IMR-90 (cell line): ENCODE measurements around the gene TNKS2. TPM values are rescaled to one million over a fixed set of nuclear protein-coding genes. Genes with fewer than 3 reads are reported as not detected.

Experiments used
- ATAC-seq: fragments of 200-7000 bp; cut with Tn5 transposase; 2 replicates; pipeline ENCODE4 v1.9.1; 2020; ENCODE audit warnings: low read depth, mild to moderate bottlenecking, moderate library complexity
- BruUV-seq: library from RNA; stranded (reverse); fragments of 400-500 nt; replicated peaks from 2 replicates; lab custom pipeline; 2021; lab: Mats Ljungman, UMichigan
- CTCF ChIA-PET: fragments of 300-600 bp; formaldehyde crosslinking; extraction: SDS; loops from one replicate; lab custom pipeline; 2021; ENCODE audit warnings: antibody characterized with exemption; lab: Yijun Ruan, JAX
- POLR2A ChIA-PET: fragments of 300-600 bp; sonication (Branson Sonifier 250); formaldehyde crosslinking; loops from one replicate; lab custom pipeline; 2022; ENCODE audit warnings: antibody characterized with exemption; ENCODE audit not compliant: unreplicated experiment; lab: Charles Lee
- DNase-seq: peaks from one replicate; pipeline ENCODE4 v3.0.0; 2013
- H2AFZ ChIP-seq: replicated peaks from 2 replicates; pipeline ENCODE3; 2013; ENCODE audit warnings: low read length, mild to moderate bottlenecking; ENCODE audit not compliant: poor library complexity
- H2AK5ac ChIP-seq: 2 replicates; pipeline ENCODE4 v1.6.1; 2013; ENCODE audit warnings: low read depth, low read length, inconsistent platforms
- H2AK9ac ChIP-seq: replicated peaks from 2 replicates; pipeline ENCODE3; 2013; ENCODE audit warnings: mild to moderate bottlenecking, low read depth, low read length, moderate library complexity; ENCODE audit not compliant: poor library complexity
- H2BK120ac ChIP-seq: 2 replicates; pipeline ENCODE4 v1.6.1; 2013; ENCODE audit warnings: low read depth, low read length, inconsistent platforms
- H2BK15ac ChIP-seq: 3 replicates; pipeline ENCODE4 v1.6.1; 2013; ENCODE audit warnings: low read depth, low read length, inconsistent platforms
- H2BK20ac ChIP-seq: 2 replicates; pipeline ENCODE4 v1.6.1; 2013; ENCODE audit warnings: low read depth, mild to moderate bottlenecking, inconsistent platforms, low read length, moderate library complexity
- H2BK5ac ChIP-seq: 2 replicates; pipeline ENCODE4 v1.6.1; 2013; ENCODE audit warnings: mild to moderate bottlenecking, low read depth, low read length, inconsistent platforms; ENCODE audit not compliant: poor library complexity, severe bottlenecking
- H3K14ac ChIP-seq: replicated peaks from 2 replicates; pipeline ENCODE4 v1.6.1; 2013; ENCODE audit warnings: low read depth, low read length, inconsistent platforms
- H3K18ac ChIP-seq: 2 replicates; pipeline ENCODE4 v1.6.1; 2013; ENCODE audit warnings: low read depth, low read length, control low read depth
- H3K23ac ChIP-seq: 2 replicates; pipeline ENCODE4 v1.6.1; 2013; ENCODE audit warnings: low read depth, low read length, inconsistent platforms
- H3K27ac ChIP-seq: 2 replicates; pipeline ENCODE4 v1.5.1; 2013; ENCODE audit warnings: mild to moderate bottlenecking, control low read depth, low read length; ENCODE audit not compliant: insufficient read depth
- H3K27me3 ChIP-seq: 2 replicates; pipeline ENCODE4 v1.6.1; 2013; ENCODE audit warnings: low read length; ENCODE audit not compliant: control insufficient read depth, insufficient read depth
- H3K36me3 ChIP-seq: 2 replicates; pipeline ENCODE4 v1.6.1; 2013; ENCODE audit warnings: low read length, mixed read lengths; ENCODE audit not compliant: control insufficient read depth, insufficient read depth
- H3K4ac ChIP-seq: 2 replicates; pipeline ENCODE4 v1.6.1; 2013; ENCODE audit warnings: low read depth, low read length, inconsistent platforms
- H3K4me1 ChIP-seq: 2 replicates; pipeline ENCODE4 v1.6.1; 2013; ENCODE audit warnings: low read length, mixed read lengths; ENCODE audit not compliant: control insufficient read depth, insufficient read depth
- H3K4me2 ChIP-seq: 2 replicates; pipeline ENCODE4 v1.6.1; 2013; ENCODE audit warnings: low read depth, mild to moderate bottlenecking, control low read depth, low read length, moderate library complexity
- H3K4me3 ChIP-seq: 2 replicates; pipeline ENCODE4 v1.5.1; 2013; ENCODE audit warnings: low read depth, mild to moderate bottlenecking, control low read depth, low read length, moderate library complexity; ENCODE audit not compliant: insufficient read depth
- H3K56ac ChIP-seq: 2 replicates; pipeline ENCODE4 v1.6.1; 2013; ENCODE audit warnings: low read length, inconsistent platforms; ENCODE audit not compliant: insufficient read depth; ENCODE audit errors: extremely low read depth
- H3K79me1 ChIP-seq, 2 experiments: 2 replicates each; pipeline ENCODE4 v1.6.1; 2013; ENCODE audit warnings: low read length in 2 of 2, inconsistent platforms in 1 of 2, low read depth in 1 of 2
- H3K9ac ChIP-seq: 2 replicates; pipeline ENCODE4 v1.6.1; 2013; ENCODE audit warnings: low read depth, low read length, control low read depth
- H3K9me1 ChIP-seq: 2 replicates; pipeline ENCODE4 v1.6.1; 2013; ENCODE audit warnings: low read length, inconsistent platforms; ENCODE audit not compliant: insufficient read depth
- H3K9me3 ChIP-seq: 2 replicates; pipeline ENCODE4 v1.6.1; 2013; ENCODE audit warnings: low read length; ENCODE audit not compliant: control insufficient read depth, insufficient read depth
- H4K20me1 ChIP-seq: 2 replicates; pipeline ENCODE4 v1.6.1; 2013; ENCODE audit warnings: low read length, inconsistent platforms; ENCODE audit not compliant: insufficient read depth
- H4K5ac ChIP-seq: 2 replicates; pipeline ENCODE4 v1.6.1; 2013; ENCODE audit warnings: mild to moderate bottlenecking, low read depth, low read length, control low read depth
- H4K8ac ChIP-seq, 2 experiments: 2 replicates each; pipeline ENCODE4 v1.6.1; 2013; ENCODE audit warnings: low read depth in 2 of 2, low read length in 2 of 2, control low read depth in 1 of 2, inconsistent platforms in 1 of 2
- H4K91ac ChIP-seq: 2 replicates; pipeline ENCODE4 v1.6.1; 2013; ENCODE audit warnings: low read depth, low read length, inconsistent platforms; ENCODE audit not compliant: insufficient read depth
- BHLHE40 ChIP-seq: fragments of 150-350 bp; IDR thresholded peaks from 2 replicates; pipeline ENCODE4 v1.6.1; 2016; ENCODE audit warnings: mild to moderate bottlenecking, low read depth, low read length
- CEBPB ChIP-seq: IDR thresholded peaks from 2 replicates; pipeline ENCODE4 v1.6.1; 2012; ENCODE audit warnings: low read depth, low read length, improper control_type of control experiment
- CHD1 ChIP-seq: IDR thresholded peaks from 2 replicates; pipeline ENCODE4 v1.6.1; 2012; ENCODE audit warnings: low read depth, low read length, improper control_type of control experiment
- CTCF ChIP-seq: conservative IDR thresholded peaks from 2 replicates; pipeline ENCODE4 v1.5.1; 2012; ENCODE audit warnings: mild to moderate bottlenecking, low read depth, low read length, improper control_type of control experiment
- FOS ChIP-seq: fragments of 150-350 bp; IDR thresholded peaks from 2 replicates; pipeline ENCODE4 v1.6.1; 2016; ENCODE audit warnings: low read depth, low read length
- MAFK ChIP-seq: IDR thresholded peaks from 2 replicates; pipeline ENCODE4 v1.6.1; 2012; ENCODE audit warnings: low read depth, low read length, improper control_type of control experiment
- MAZ ChIP-seq: IDR thresholded peaks from 2 replicates; pipeline ENCODE4 v1.6.1; 2012; ENCODE audit warnings: low read depth, mild to moderate bottlenecking, low read length, improper control_type of control experiment, moderate library complexity, borderline replicate concordance
- MXI1 ChIP-seq: IDR thresholded peaks from 2 replicates; pipeline ENCODE4 v1.6.1; 2012; ENCODE audit warnings: low read depth, mild to moderate bottlenecking, low read length, moderate library complexity, borderline replicate concordance
- NFE2L2 ChIP-seq: fragments of 150-350 bp; IDR thresholded peaks from 2 replicates; pipeline ENCODE4 v1.6.1; 2016; ENCODE audit warnings: low read depth, mild to moderate bottlenecking, low read length
- RAD21 ChIP-seq: IDR thresholded peaks from 2 replicates; pipeline ENCODE4 v1.6.1; 2012; ENCODE audit warnings: low read length, improper control_type of control experiment
- SMC3 ChIP-seq: fragments of 150-350 bp; IDR thresholded peaks from 2 replicates; pipeline ENCODE4 v1.6.1; 2016; ENCODE audit warnings: low read depth, mild to moderate bottlenecking, antibody characterized with exemption, low read length, moderate library complexity
- WGBS, 2 experiments: methylation state at CpG; one replicate each; pipeline versions ENCODE4 v1.1.5 to v1.1.7; 2013; ENCODE audit warnings: missing lambda C conversion rate in 2 of 2; ENCODE audit not compliant: insufficient read length in 1 of 2; ENCODE audit errors: extremely low coverage in 2 of 2; 5-methylcytosine and 5-hydroxymethylcytosine counted together
- dilution Hi-C: fragments of 300-500 bp; cut with HindIII; formaldehyde crosslinking; loops from one replicate; pipeline ENCODE4 v1.14.3; 2018; ENCODE audit warnings: low sequenced_read_pairs; ENCODE audit not compliant: unreplicated experiment
- in situ Hi-C: fragments of 300-500 bp; cut with MboI; formaldehyde crosslinking; loops from 3 replicates; pipeline ENCODE4 v1.14.3; 2019; ENCODE audit warnings: low sequenced_read_pairs, inconsistent platforms, mixed read lengths
- intact Hi-C: fragments of 100-400 bp; cut with micrococcal nuclease; formaldehyde crosslinking; loops from 2 replicates; pipeline ENCODE4 v1.10.0; 2022
- polyA plus RNA-seq, 3 experiments: library from polyadenylated mRNA; depleted of rRNA; stranded (reverse); fragments of >200 nt; gene quantifications; 2 replicates each; pipeline ENCODE4 v1.2.3, GENCODE V29; 2012; ENCODE audit warnings: low replicate concordance in 1 of 3
- total RNA-seq: library from RNA; depleted of rRNA; stranded (reverse); fragments of >200 nt; gene quantifications from 2 replicates; pipeline ENCODE4 v1.2.3, GENCODE V29; 2012
- TF ChIP-seq, protein P1 (sequence below): fragments of 150-350 bp; IDR thresholded peaks from 2 replicates; pipeline ENCODE4 v1.6.1; 2017; ENCODE audit warnings: mild to moderate bottlenecking, antibody characterized with exemption, low read length, low read depth

The TNKS2 gene
- total and polyA plus RNA-seq, 2 of the 4 experiments (the other 2 are of a cell fraction), result 17.0 to 41.4 TPM

- Histone ChIP-seq H2AK9ac (no peak overlapping the region), H3K56ac (no peak overlapping the region), H3K9ac (peak overlapping the region; percentile 96; the same call in 1 of the 2 replicates), H3K14ac (no peak overlapping the region; the same call in 1 of the 2 replicates), H3K4ac (peak overlapping the region; percentile 17; the same call in 1 of the 2 replicates), H3K4me2 (peak overlapping the region; percentile 96), H2BK120ac (no peak overlapping the region), H3K36me3 (peaks cover under 1% of the 10 kb centered on the region), H3K9me3 (no peaks in the 10 kb centered on the region), H4K8ac (peak overlapping the region; percentile 96 to 99), H3K4me1 (0 out of 2 replicates have a peak, but pooled peaks cover 2% of the 10 kb centered on the region), H2AK5ac (no peak overlapping the region), H2AFZ (peak overlapping the region; percentile 13), H3K27ac (no peak overlapping the region), H2BK20ac (no peak overlapping the region), H4K5ac (peak overlapping the region; percentile 40; the same call in 1 of the 2 replicates), H3K4me3 (peak overlapping the region; percentile 36; the same call in 1 of the 2 replicates), H4K91ac (no peak overlapping the region), H2BK15ac (peak overlapping the region; percentile 35; the same call in 1 of the 3 replicates), H3K79me1 (peaks cover 4 to 28% of the 10 kb centered on the region in 2 experiments; a peak in 2 of 4 replicates), H3K27me3 (no peaks in the 10 kb centered on the region), H3K18ac (no peak overlapping the region), H4K20me1 (peaks cover 18% of the 10 kb centered on the region; the same call in 1 of the 2 replicates), H2BK5ac (no peak overlapping the region), H3K9me1 (no peaks in the 10 kb centered on the region), H3K23ac (peak overlapping the region; percentile 18; the same call in 1 of the 2 replicates)
- POLR2A ChIA-PET, result interaction anchor here (0.6 to 1.0 kb wide), 2 partner anchors 17 to 19 kb away, joined by 4 to 5 read pairs; no protein-coding TSS in a partner anchor
- in situ Hi-C loops (no loop called here), intact Hi-C loops (loop anchor here (5.0 kb wide), 2 partner anchors 40 to 165 kb away; partner anchors contain the start of gene PPP1R3C), dilution Hi-C loops (no loop called here)
- TF ChIP-seq MAZ (no peak), SMC3 (no peak), CHD1 (no peak), BHLHE40 (no peak), FOS (no peak), CEBPB (no peak), RAD21 (no peak), NFE2L2 (no peak), CTCF (no peak), MAFK (no peak), MXI1 (no peak)
- TF ChIP-seq, protein P1, sequence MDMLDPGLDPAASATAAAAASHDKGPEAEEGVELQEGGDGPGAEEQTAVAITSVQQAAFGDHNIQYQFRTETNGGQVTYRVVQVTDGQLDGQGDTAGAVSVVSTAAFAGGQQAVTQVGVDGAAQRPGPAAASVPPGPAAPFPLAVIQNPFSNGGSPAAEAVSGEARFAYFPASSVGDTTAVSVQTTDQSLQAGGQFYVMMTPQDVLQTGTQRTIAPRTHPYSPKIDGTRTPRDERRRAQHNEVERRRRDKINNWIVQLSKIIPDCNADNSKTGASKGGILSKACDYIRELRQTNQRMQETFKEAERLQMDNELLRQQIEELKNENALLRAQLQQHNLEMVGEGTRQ, result no peak
- no CpG with 5 or more reads among the region's 3 CpGs for WGBS, 2 experiments
- BruUV-seq, result no TSS peak
- ATAC-seq, result no peak
- CTCF ChIA-PET, result no interaction called here
- no peak for DNase-seq
Observed at GRCh38 chr10:91797048-91797690, 1.1 kb upstream of the TNKS2 start.
